ENCODE results near the gene DTWD1.
"Not testable (repeated sequence)": the region's sequence is repeated elsewhere in the genome, so short reads cannot be mapped to it uniquely, and the experiment has no call there.

DTWD1 gene

DNA sequence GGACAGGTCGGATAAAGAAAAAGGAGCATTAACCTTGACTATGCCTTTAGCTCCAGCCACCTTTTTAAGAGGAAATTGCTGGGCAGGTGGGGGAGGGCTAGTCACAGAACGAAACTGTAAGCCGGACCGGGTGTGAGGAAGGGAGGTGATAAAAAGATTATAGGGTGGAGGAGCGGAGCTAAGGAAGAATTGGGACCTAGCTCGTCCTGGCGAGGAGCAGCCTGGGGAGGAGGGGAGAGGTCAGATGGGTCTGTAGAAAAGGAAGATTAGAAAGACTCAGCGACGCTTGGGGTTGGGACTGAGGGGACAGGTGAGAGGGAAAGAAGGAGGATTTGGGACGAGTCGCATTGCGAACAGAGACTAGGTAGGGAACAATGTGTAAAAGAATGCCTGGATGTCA, 82.1 kb downstream of the DTWD1 start:
- H3K9me3 ChIP-seq (ENCODE audit: control insufficient read depth, low read length); H2BK120ac ChIP-seq (ENCODE audit: low read depth, low read length); H3K36me3 ChIP-seq (ENCODE audit: control insufficient read depth in 1 of 2, insufficient read depth in 2 of 2, low read depth in 1 of 2, low read length in 2 of 2); H3K4me2 ChIP-seq (ENCODE audit: low read length, poor library complexity, severe bottlenecking); H3K14ac ChIP-seq (ENCODE audit: low read length in 2 of 2); H3K4ac ChIP-seq (ENCODE audit: low read depth in 1 of 2, low read length in 2 of 2); H2AFZ ChIP-seq (ENCODE audit: low read depth, low read length); H3K9ac ChIP-seq (ENCODE audit: low read length); H2BK12ac ChIP-seq (ENCODE audit: low read length in 2 of 2); H2BK5ac ChIP-seq (ENCODE audit: low read depth, low read length, poor library complexity, severe bottlenecking); H3K4me1 ChIP-seq (ENCODE audit: control insufficient read depth, insufficient read depth, low read depth, low read length); H3K27ac ChIP-seq (ENCODE audit: low read length, poor library complexity, severe bottlenecking); H2AK5ac ChIP-seq (ENCODE audit: low read length, severe bottlenecking); H3K4me3 ChIP-seq (ENCODE audit: insufficient read depth in 1 of 2, low read depth in 1 of 2, low read length in 2 of 2); DNase-seq; H4K91ac ChIP-seq (ENCODE audit: low read length); H3K18ac ChIP-seq (ENCODE audit: low read depth in 1 of 2, low read length in 2 of 2); H4K8ac ChIP-seq (ENCODE audit: low read length); H3K23ac ChIP-seq (ENCODE audit: low read length in 2 of 2); H2BK15ac ChIP-seq (ENCODE audit: low read depth, poor library complexity, severe bottlenecking); H3K79me1 ChIP-seq (replicated peaks; ENCODE audit: low read length, poor library complexity, severe bottlenecking); H3K27me3 ChIP-seq (ENCODE audit: control insufficient read depth in 1 of 2, insufficient read depth in 1 of 2, low read length in 2 of 2): not testable (repeated sequence)
- 62% methylated on average over 12 of the region's 12 CpGs for WGBS
